HAP-1 (cell line): Measurements from ENCODE around the gene C20orf144.

Source experiments
- DNase-seq, 2 experiments: peaks; one replicate each; pipeline ENCODE4 v3.0.0-alpha.2; 2016 to 2020; ENCODE audit warnings: low spot score in 2 of 2
- H3K27me3 ChIP-seq: fragments of 250-450 bp; sonication (Bioruptor Pico); 2 replicates; pipeline ENCODE4 v1.5.1; 2020; ENCODE audit warnings: low read depth, mild to moderate bottlenecking, moderate library complexity
- H3K36me3 ChIP-seq: fragments of 250-450 bp; sonication (Bioruptor Pico); replicated peaks from 2 replicates; pipeline ENCODE4 v1.5.1; 2020; ENCODE audit warnings: mild to moderate bottlenecking
- H3K4me1 ChIP-seq: fragments of 250-450 bp; sonication (Bioruptor Pico); 2 replicates; pipeline ENCODE4 v1.5.1; 2020; ENCODE audit warnings: mild to moderate bottlenecking
- H3K4me3 ChIP-seq: fragments of 250-450 bp; sonication (Bioruptor Pico); 2 replicates; pipeline ENCODE4 v1.5.1; 2020; ENCODE audit warnings: mild to moderate bottlenecking, moderate library complexity
- H3K9me3 ChIP-seq: fragments of 250-450 bp; sonication (Bioruptor Pico); 2 replicates; pipeline ENCODE4 v1.5.1; 2020; ENCODE audit warnings: mild to moderate bottlenecking, moderate library complexity
- in situ Hi-C: fragments of 300-500 bp; cut with MboI; formaldehyde crosslinking; loops from 3 replicates; pipeline ENCODE4 v1.14.3; 2020; ENCODE audit warnings: low sequenced_read_pairs, inconsistent platforms, mixed read lengths

The C20orf144 gene

GRCh38 chr20:33653900-33654596 lies 8.1 kb upstream of the C20orf144 start:
- Histone ChIP-seq H3K27me3 (no peaks in the 10 kb centered on the region), H3K4me3 (no peak overlapping the region), H3K4me1 (no peaks in the 10 kb centered on the region), H3K9me3 (no peaks in the 10 kb centered on the region), H3K36me3 (peaks cover 13% of the 10 kb centered on the region)
- in situ Hi-C loops: loop anchor here (5.0 kb wide), 1 partner anchor 192 kb away; no protein-coding TSS in a partner anchor
- DNase-seq: no peak

GRCh38 chr20:33654680-33655161 lies 7.4 kb upstream of the C20orf144 start:
- H3K36me3 ChIP-seq: peaks cover 18% of the 10 kb centered on the region
- in situ Hi-C loops: loop anchor here (5.0 kb wide), 1 partner anchor 192 kb away; no protein-coding TSS in a partner anchor

GRCh38 chr20:33655164-33655563 lies 7.0 kb upstream of the C20orf144 start:
- in situ Hi-C loops: no loop called here
- no peaks in the 10 kb centered on the region for H3K4me1 ChIP-seq

More at GRCh38 chr20:33654680-33655161, 7.4 kb upstream of the C20orf144 start:
- Histone ChIP-seq H3K4me3 (no peak overlapping the region), H3K27me3 (no peaks in the 10 kb centered on the region), H3K4me1 (no peaks in the 10 kb centered on the region), H3K9me3 (no peaks in the 10 kb centered on the region)
- no peak for DNase-seq

GRCh38 chr20:33656010-33656782 lies 5.9 kb upstream of the C20orf144 start:
- H3K36me3 ChIP-seq: peaks cover 22% of the 10 kb centered on the region
- H3K4me1 ChIP-seq: no peaks in the 10 kb centered on the region
- no peak for DNase-seq
- no peak overlapping the region for H3K4me3 ChIP-seq
- no peaks in the 10 kb centered on the region for H3K9me3 ChIP-seq
- in situ Hi-C loops: no loop called here
- no peaks in the 10 kb centered on the region for H3K27me3 ChIP-seq

More at GRCh38 chr20:33655164-33655563, 7.0 kb upstream of the C20orf144 start:
- H3K36me3 ChIP-seq: peaks cover 22% of the 10 kb centered on the region
- no peak for DNase-seq
- no peak overlapping the region for H3K4me3 ChIP-seq
- no peaks in the 10 kb centered on the region for H3K9me3 ChIP-seq
- H3K27me3 ChIP-seq: no peaks in the 10 kb centered on the region

- H3K4me1 ChIP-seq: no peaks in the 10 kb centered on the region
- no peak overlapping the region for H3K4me3 ChIP-seq
- H3K36me3 ChIP-seq: peaks cover 22% of the 10 kb centered on the region
- no peaks in the 10 kb centered on the region for H3K27me3 ChIP-seq
- DNase-seq: no peak
- in situ Hi-C loops: no loop called here
- H3K9me3 ChIP-seq: no peaks in the 10 kb centered on the region
Measured at GRCh38 chr20:33656783-33657703, 5.1 kb upstream of the C20orf144 start.

- Histone ChIP-seq H3K4me1 (peaks cover under 1% of the 10 kb centered on the region; the same call in 1 of the 2 replicates), H3K9me3 (no peaks in the 10 kb centered on the region), H3K36me3 (peaks cover 22% of the 10 kb centered on the region), H3K27me3 (no peaks in the 10 kb centered on the region), H3K4me3 (no peak overlapping the region)
- DNase-seq: no peak
- in situ Hi-C loops: no loop called here
Measured at GRCh38 chr20:33657704-33658095, 4.4 kb upstream of the C20orf144 start.

GRCh38 chr20:33658510-33658909 lies 3.6 kb upstream of the C20orf144 start:
- DNase-seq: no peak
- H3K36me3 ChIP-seq: peaks cover 22% of the 10 kb centered on the region
- H3K27me3 ChIP-seq: no peaks in the 10 kb centered on the region
- no peak overlapping the region for H3K4me3 ChIP-seq
- peaks cover 4% of the 10 kb centered on the region for H3K4me1 ChIP-seq
- in situ Hi-C loops: no loop called here
- H3K9me3 ChIP-seq: no peaks in the 10 kb centered on the region

GRCh38 chr20:33658929-33659328 lies 3.2 kb upstream of the C20orf144 start:
- H3K27me3 ChIP-seq: no peaks in the 10 kb centered on the region
- peaks cover 22% of the 10 kb centered on the region for H3K36me3 ChIP-seq
- H3K9me3 ChIP-seq: no peaks in the 10 kb centered on the region
- no peak overlapping the region for H3K4me3 ChIP-seq
- in situ Hi-C loops: no loop called here
- peaks cover 5% of the 10 kb centered on the region for H3K4me1 ChIP-seq
- no peak for DNase-seq

GRCh38 chr20:33659341-33660034 lies 2.6 kb upstream of the C20orf144 start:
- in situ Hi-C loops: no loop called here
- H3K4me1 ChIP-seq: peaks cover 11% of the 10 kb centered on the region
- no peaks in the 10 kb centered on the region for H3K27me3 ChIP-seq
- H3K36me3 ChIP-seq: peaks cover 22% of the 10 kb centered on the region
- no peak overlapping the region for H3K4me3 ChIP-seq
- DNase-seq: no peak
- no peaks in the 10 kb centered on the region for H3K9me3 ChIP-seq

GRCh38 chr20:33660035-33660684 lies 2.0 kb upstream of the C20orf144 start:
- H3K27me3 ChIP-seq: no peaks in the 10 kb centered on the region
- no peak overlapping the region for H3K4me3 ChIP-seq
- DNase-seq: no peak
- no peaks in the 10 kb centered on the region for H3K9me3 ChIP-seq
- peaks cover 11% of the 10 kb centered on the region for H3K4me1 ChIP-seq
- H3K36me3 ChIP-seq: peaks cover 22% of the 10 kb centered on the region
- in situ Hi-C loops: no loop called here

- H3K4me3 ChIP-seq: no peak overlapping the region
- H3K9me3 ChIP-seq: no peaks in the 10 kb centered on the region
- H3K36me3 ChIP-seq: peaks cover 22% of the 10 kb centered on the region
- H3K27me3 ChIP-seq: no peaks in the 10 kb centered on the region
- H3K4me1 ChIP-seq: peaks cover 11% of the 10 kb centered on the region
- in situ Hi-C loops: no loop called here
- no peak for DNase-seq
Measured at GRCh38 chr20:33660685-33661058, 1.5 kb upstream of the C20orf144 start.

GRCh38 chr20:33663161-33664084 lies 1.3 kb downstream of the C20orf144 start:
- DNase-seq: peak; percentile 77 to 88
- Histone ChIP-seq H3K27me3 (no peaks in the 10 kb centered on the region), H3K4me3 (peak overlapping the region; percentile 65), H3K9me3 (no peaks in the 10 kb centered on the region), H3K4me1 (peaks cover 11% of the 10 kb centered on the region), H3K36me3 (peaks cover 25% of the 10 kb centered on the region)
- in situ Hi-C loops: no loop called here
